ENCODE data around the gene UGT1A10. TPM values are rescaled to one million over a fixed set of nuclear protein-coding genes. Genes with fewer than 3 reads are reported as not detected.

The UGT1A10 gene
- total RNA-seq, 5 donors from 2014 or later (not counting 1 experiment from before 2014, with no cell fraction given): not detected

DNA sequence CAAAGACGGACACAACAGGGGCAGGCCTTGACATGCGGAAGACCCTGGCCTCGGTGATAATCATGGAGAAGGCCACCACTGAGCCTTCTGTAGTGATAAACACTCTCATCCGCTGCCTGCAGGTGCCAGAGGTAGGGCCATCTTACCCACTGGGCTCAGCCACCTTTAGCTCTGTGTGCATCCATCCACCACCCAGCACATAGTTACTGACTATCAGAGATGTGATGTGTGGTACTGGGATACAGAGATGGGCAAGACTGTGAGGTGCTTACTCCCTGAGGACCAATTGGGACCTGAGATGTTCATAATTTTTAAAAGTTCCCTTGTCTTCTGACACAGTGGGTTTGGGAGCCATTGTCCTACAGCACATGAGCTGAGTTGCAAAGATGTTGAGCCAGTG lies 143.5 kb downstream of the UGT1A10 start:
- no peak overlapping the region for H3K4me3 Mint-ChIP-seq
- Histone ChIP-seq H3K27ac (ENCODE audit: low read length) (no peak overlapping the region), H3K4me1 (ENCODE audit: control insufficient read depth in 1 of 2, extremely low read depth in 1 of 2, insufficient read depth in 2 of 2, low read length in 2 of 2) (no peaks in the 10 kb centered on the region), H3K27me3 (replicated peaks in 1 of 2; ENCODE audit: control insufficient read depth in 2 of 2, extremely low read depth in 1 of 2, insufficient read depth in 2 of 2, low read length in 1 of 2) (peaks cover 0 to 26% of the 10 kb centered on the region in 2 experiments), H3K9me3 (no peaks in the 10 kb centered on the region), H3K36me3 (ENCODE audit: control insufficient read depth in 2 of 2, extremely low read depth in 1 of 2, insufficient read depth in 1 of 2, low read length in 1 of 2) (no peaks in the 10 kb centered on the region), H3K4me3 (ENCODE audit: control insufficient read depth in 1 of 2, extremely low read depth in 1 of 2, low read length in 1 of 2) (no peak overlapping the region)
- ATAC-seq (replicated peaks in 1 of 4): no peak
- H3K36me3 Mint-ChIP-seq: no peaks in the 10 kb centered on the region
- H3K9me3 Mint-ChIP-seq: peaks cover 3 to 13% (median 7%) of the 10 kb centered on the region in 3 donors
- WGBS (ENCODE audit: insufficient coverage): 71% methylated on average over 3 of the region's 4 CpGs
- no peaks in the 10 kb centered on the region for H3K4me1 Mint-ChIP-seq
- H3K27me3 Mint-ChIP-seq: peaks cover 29 to 37% of the 10 kb centered on the region in 2 donors
- no peak overlapping the region for H3K27ac Mint-ChIP-seq
- ChIA-PET POLR2A (no interaction called here), CTCF (interaction anchor here in 1 of 2 donors (0.6 kb wide), 1 partner anchor 1354 kb away, joined by 3 read pairs; no protein-coding TSS in a partner anchor)
- DNase-seq: no peak

DNA sequence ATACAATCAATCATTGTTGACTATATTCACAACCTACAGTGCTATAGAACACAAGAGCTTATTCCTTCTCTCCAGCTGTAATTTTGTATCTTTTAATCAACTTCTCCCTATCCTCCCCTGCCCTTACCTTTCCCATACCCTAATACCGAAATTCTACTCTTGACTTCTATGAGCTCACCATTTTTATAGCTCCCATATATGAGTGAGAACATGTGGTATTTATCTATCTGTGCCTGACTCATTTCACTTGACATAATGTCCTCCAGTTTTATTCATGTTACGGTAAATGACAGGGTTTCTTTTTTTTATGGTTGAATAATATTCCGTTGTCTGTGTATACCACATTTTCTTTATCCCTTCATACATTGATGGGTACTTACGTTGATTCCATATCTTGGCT lies 144.5 kb downstream of the UGT1A10 start:
- ChIA-PET CTCF (no interaction called here), POLR2A (interaction anchor here in 1 of 2 donors (0.5 kb wide), 1 partner anchor 10 kb away, joined by 3 read pairs; no protein-coding TSS in a partner anchor)
- H3K9me3 Mint-ChIP-seq: peaks cover 3 to 7% (median 6%) of the 10 kb centered on the region in 3 donors
- H3K27me3 Mint-ChIP-seq: peaks cover 27 to 32% of the 10 kb centered on the region in 2 donors
- H3K27ac Mint-ChIP-seq: no peak overlapping the region
- Histone ChIP-seq H3K27ac (ENCODE audit: low read length) (no peak overlapping the region), H3K36me3 (ENCODE audit: control insufficient read depth in 2 of 2, extremely low read depth in 1 of 2, insufficient read depth in 1 of 2, low read length in 1 of 2) (no peaks in the 10 kb centered on the region), H3K4me3 (ENCODE audit: control insufficient read depth in 1 of 2, extremely low read depth in 1 of 2, low read length in 1 of 2) (no peak overlapping the region), H3K27me3 (replicated peaks in 1 of 2; ENCODE audit: control insufficient read depth in 2 of 2, extremely low read depth in 1 of 2, insufficient read depth in 2 of 2, low read length in 1 of 2) (peaks cover 0 to 26% of the 10 kb centered on the region in 2 experiments), H3K4me1 (ENCODE audit: control insufficient read depth in 1 of 2, extremely low read depth in 1 of 2, insufficient read depth in 2 of 2, low read length in 2 of 2) (no peaks in the 10 kb centered on the region), H3K9me3 (no peaks in the 10 kb centered on the region)
- H3K4me3 Mint-ChIP-seq: no peak overlapping the region
- peaks cover 3% of the 10 kb centered on the region for H3K36me3 Mint-ChIP-seq
- ATAC-seq (replicated peaks in 1 of 4): no peak
- WGBS (ENCODE audit: insufficient coverage): no CpG with 5 or more reads among the region's 4 CpGs
- no peak for DNase-seq
- H3K4me1 Mint-ChIP-seq: no peaks in the 10 kb centered on the region

DNA sequence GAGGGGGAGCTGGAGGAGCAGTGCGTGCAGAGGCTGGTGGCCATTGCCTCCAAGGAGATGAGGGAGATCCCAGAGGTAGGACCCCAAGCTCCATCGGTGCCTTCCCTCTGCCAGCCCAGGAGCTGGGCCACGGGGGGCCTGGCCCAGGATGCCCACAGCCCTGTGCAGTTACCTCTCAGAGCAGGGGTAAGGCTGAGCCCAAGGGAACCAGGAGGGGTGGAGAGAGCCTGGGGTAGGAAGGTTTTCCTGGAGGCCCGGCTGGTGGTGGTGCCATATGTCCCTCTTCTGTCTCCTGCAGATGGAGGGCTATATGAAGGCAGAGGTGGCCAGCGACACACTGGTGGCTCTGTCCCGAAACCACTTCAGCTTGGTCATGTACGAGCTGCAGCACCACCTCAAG lies 153.3 kb downstream of the UGT1A10 start:
- H3K27ac Mint-ChIP-seq: no peak overlapping the region
- Histone ChIP-seq H3K27me3 (replicated peaks in 1 of 2; ENCODE audit: control insufficient read depth in 2 of 2, extremely low read depth in 1 of 2, insufficient read depth in 2 of 2, low read length in 1 of 2) (peaks cover 0 to 16% of the 10 kb centered on the region in 2 experiments), H3K27ac (ENCODE audit: low read length) (no peak overlapping the region), H3K4me3 (ENCODE audit: control insufficient read depth in 1 of 2, extremely low read depth in 1 of 2, low read length in 1 of 2) (no peak overlapping the region), H3K36me3 (ENCODE audit: control insufficient read depth in 2 of 2, extremely low read depth in 1 of 2, insufficient read depth in 1 of 2, low read length in 1 of 2) (no peaks in the 10 kb centered on the region), H3K9me3 (no peaks in the 10 kb centered on the region), H3K4me1 (ENCODE audit: control insufficient read depth in 1 of 2, extremely low read depth in 1 of 2, insufficient read depth in 2 of 2, low read length in 2 of 2) (no peaks in the 10 kb centered on the region)
- DNase-seq: no peak
- H3K27me3 Mint-ChIP-seq: peaks cover 9 to 18% of the 10 kb centered on the region in 2 donors
- WGBS (ENCODE audit: insufficient coverage): 92% methylated on average over 5 of the region's 7 CpGs
- ChIA-PET CTCF (no interaction called here), POLR2A (no interaction called here)
- no peak for ATAC-seq (replicated peaks in 1 of 4)
- H3K36me3 Mint-ChIP-seq: peaks cover 3% of the 10 kb centered on the region
- H3K4me3 Mint-ChIP-seq: no peak overlapping the region
- H3K9me3 Mint-ChIP-seq: peaks cover 0 to 6% (median 5%) of the 10 kb centered on the region in 3 donors
- H3K4me1 Mint-ChIP-seq: no peaks in the 10 kb centered on the region

DNA sequence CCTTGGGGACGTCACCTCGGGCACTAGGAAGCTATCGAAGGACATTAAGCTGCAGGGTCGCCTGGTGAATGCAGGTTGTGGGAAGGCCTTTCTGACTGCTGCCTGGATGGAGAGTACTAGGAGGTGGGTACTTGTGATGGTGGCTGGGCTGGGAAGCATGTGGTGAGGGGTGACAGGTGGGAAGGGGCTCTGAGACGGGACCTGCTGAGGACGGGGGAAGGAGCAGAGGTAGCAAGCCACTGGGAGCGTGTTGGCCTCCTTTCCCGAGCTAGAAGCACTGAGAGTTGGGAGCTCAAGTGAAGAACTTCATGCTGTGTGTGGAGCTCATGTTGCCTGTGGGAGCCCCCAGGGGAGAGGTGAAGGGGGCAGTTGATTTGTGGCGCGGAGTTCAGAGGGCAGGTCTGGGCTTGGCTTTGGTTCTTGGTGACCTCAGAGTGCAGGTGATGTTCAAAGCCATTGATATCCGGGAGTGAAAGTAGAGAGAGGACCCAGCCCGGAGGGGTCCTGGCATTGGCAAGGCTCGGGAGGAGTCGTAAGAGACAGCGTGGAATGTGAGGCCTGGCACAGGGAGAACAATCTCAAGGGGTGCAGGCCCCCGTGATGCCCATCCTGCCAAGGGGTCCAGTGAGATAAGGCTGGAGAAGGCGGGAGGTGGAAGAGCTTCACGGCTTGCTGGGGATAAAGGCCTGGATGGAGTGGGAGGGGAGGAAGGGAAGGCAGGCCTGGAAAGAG lies 155.1 kb downstream of the UGT1A10 start:
- Mint-ChIP-seq H3K36me3 (no peaks in the 10 kb centered on the region), H3K27me3 (peaks cover 5 to 7% of the 10 kb centered on the region in 2 donors), H3K4me1 (no peaks in the 10 kb centered on the region), H3K9me3 (peaks cover 0 to 2% (median under 1%) of the 10 kb centered on the region in 3 donors), H3K4me3 (no peak overlapping the region), H3K27ac (no peak overlapping the region)
- DNase-seq (no peak), ATAC-seq (replicated peaks in 1 of 4) (no peak)
- CTCF ChIA-PET: no interaction called here
- POLR2A ChIA-PET: interaction anchor here in 1 of 2 donors (0.6 kb wide), 2 partner anchors 11 to 744 kb away, joined by 3 read pairs; no protein-coding TSS in a partner anchor
- H3K27ac ChIP-seq (ENCODE audit: low read length): no peak overlapping the region
- no peaks in the 10 kb centered on the region for H3K36me3 ChIP-seq (ENCODE audit: control insufficient read depth in 2 of 2, extremely low read depth in 1 of 2, insufficient read depth in 1 of 2, low read length in 1 of 2)
- H3K9me3 ChIP-seq: no peaks in the 10 kb centered on the region
- no peak overlapping the region for H3K4me3 ChIP-seq (ENCODE audit: control insufficient read depth in 1 of 2, extremely low read depth in 1 of 2, low read length in 1 of 2)
- no peaks in the 10 kb centered on the region for H3K4me1 ChIP-seq (ENCODE audit: control insufficient read depth in 1 of 2, extremely low read depth in 1 of 2, insufficient read depth in 2 of 2, low read length in 2 of 2)
- WGBS (ENCODE audit: insufficient coverage): 83% methylated on average over 17 of the region's 18 CpGs
- H3K27me3 ChIP-seq (replicated peaks in 1 of 2; ENCODE audit: control insufficient read depth in 2 of 2, extremely low read depth in 1 of 2, insufficient read depth in 2 of 2, low read length in 1 of 2): peaks cover 0 to 9% of the 10 kb centered on the region in 2 experiments

DNA sequence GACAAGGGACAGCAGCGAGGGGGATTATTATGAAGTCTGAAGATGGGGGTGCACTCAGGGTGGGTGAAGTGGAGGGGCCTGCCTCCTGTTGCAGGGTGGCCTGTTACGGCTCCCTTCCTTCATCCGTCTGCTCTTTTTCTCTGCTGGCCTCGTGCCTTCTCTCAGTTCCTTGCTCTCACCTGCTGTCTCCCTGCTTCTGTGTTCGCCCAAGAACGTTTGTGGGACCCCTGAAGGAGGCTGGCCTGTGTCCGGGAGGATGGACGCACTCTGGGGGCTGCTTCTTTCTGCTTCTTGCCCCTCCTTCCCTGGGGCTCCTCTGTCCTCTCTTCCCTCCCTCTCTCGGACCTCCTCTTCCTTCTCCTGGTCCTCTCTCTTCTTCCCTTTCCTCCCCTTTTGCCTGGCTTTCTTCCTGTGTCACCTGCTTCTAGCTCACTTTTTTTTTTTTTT lies 155.7 kb downstream of the UGT1A10 start:
- no peak for ATAC-seq (replicated peaks in 1 of 4)

DNA sequence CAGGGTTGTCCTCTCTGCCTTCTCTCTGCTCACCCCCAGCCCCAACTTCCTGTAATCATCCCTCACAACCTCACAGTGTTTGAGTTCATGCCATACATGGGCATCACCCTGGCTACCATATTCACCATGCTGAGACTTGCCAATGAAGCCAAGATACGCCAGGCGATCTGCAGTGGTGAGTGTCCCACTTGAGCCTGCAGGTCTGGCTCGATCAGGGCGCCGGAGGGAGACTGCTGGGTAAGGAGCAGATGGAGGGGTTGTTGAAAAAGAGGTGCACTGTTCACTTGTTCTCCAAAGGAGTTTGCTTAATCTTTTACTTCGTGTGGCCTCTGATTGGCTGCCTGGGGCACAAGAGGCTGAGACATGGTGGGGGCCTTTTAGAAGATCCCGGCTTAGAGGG lies 156.5 kb downstream of the UGT1A10 start:
- Mint-ChIP-seq H3K9me3 (no peaks in the 10 kb centered on the region), H3K27ac (no peak overlapping the region), H3K4me3 (no peak overlapping the region), H3K4me1 (no peaks in the 10 kb centered on the region), H3K27me3 (peaks cover 3 to 4% of the 10 kb centered on the region in 2 donors), H3K36me3 (no peaks in the 10 kb centered on the region)
- Histone ChIP-seq H3K4me1 (ENCODE audit: control insufficient read depth in 1 of 2, extremely low read depth in 1 of 2, insufficient read depth in 2 of 2, low read length in 2 of 2) (no peaks in the 10 kb centered on the region), H3K27ac (ENCODE audit: low read length) (no peak overlapping the region), H3K36me3 (ENCODE audit: control insufficient read depth in 2 of 2, extremely low read depth in 1 of 2, insufficient read depth in 1 of 2, low read length in 1 of 2) (no peaks in the 10 kb centered on the region), H3K4me3 (ENCODE audit: control insufficient read depth in 1 of 2, extremely low read depth in 1 of 2, low read length in 1 of 2) (no peak overlapping the region), H3K27me3 (replicated peaks in 1 of 2; ENCODE audit: control insufficient read depth in 2 of 2, extremely low read depth in 1 of 2, insufficient read depth in 2 of 2, low read length in 1 of 2) (peaks cover 0 to 9% of the 10 kb centered on the region in 2 experiments), H3K9me3 (no peaks in the 10 kb centered on the region)
- DNase-seq (no peak), ATAC-seq (replicated peaks in 1 of 4) (no peak)
- CTCF ChIA-PET: no interaction called here
- POLR2A ChIA-PET: no interaction called here
- WGBS (ENCODE audit: insufficient coverage): 88% methylated on average over 7 of the region's 7 CpGs

More for the DNA sequence above, 155.7 kb downstream of the UGT1A10 start:
- 56% methylated on average over 9 of the region's 9 CpGs for WGBS (ENCODE audit: insufficient coverage)
- Histone ChIP-seq H3K36me3 (ENCODE audit: control insufficient read depth in 2 of 2, extremely low read depth in 1 of 2, insufficient read depth in 1 of 2, low read length in 1 of 2) (no peaks in the 10 kb centered on the region), H3K9me3 (no peaks in the 10 kb centered on the region), H3K4me1 (ENCODE audit: control insufficient read depth in 1 of 2, extremely low read depth in 1 of 2, insufficient read depth in 2 of 2, low read length in 2 of 2) (no peaks in the 10 kb centered on the region), H3K4me3 (ENCODE audit: control insufficient read depth in 1 of 2, extremely low read depth in 1 of 2, low read length in 1 of 2) (no peak overlapping the region), H3K27me3 (replicated peaks in 1 of 2; ENCODE audit: control insufficient read depth in 2 of 2, extremely low read depth in 1 of 2, insufficient read depth in 2 of 2, low read length in 1 of 2) (peaks cover 0 to 9% of the 10 kb centered on the region in 2 experiments), H3K27ac (ENCODE audit: low read length) (no peak overlapping the region)
- Mint-ChIP-seq H3K4me3 (no peak overlapping the region), H3K36me3 (no peaks in the 10 kb centered on the region), H3K27me3 (peaks cover 3 to 4% of the 10 kb centered on the region in 2 donors), H3K4me1 (no peaks in the 10 kb centered on the region), H3K9me3 (no peaks in the 10 kb centered on the region), H3K27ac (no peak overlapping the region)
- CTCF ChIA-PET: no interaction called here
- POLR2A ChIA-PET: no interaction called here
- DNase-seq: no peak

Data from T-cell (primary cell).